HepG2 (cell line): ENCODE results near the gene ARHGAP19. TPM values are rescaled to one million over a fixed set of nuclear protein-coding genes. Genes with fewer than 3 reads are reported as not detected.

Experiments used
- ARID2 ChIP-seq: sonication (generic); formaldehyde crosslinking; IDR thresholded peaks from 2 replicates; pipeline ENCODE4 v1.8.1; 2022; ENCODE audit warnings: mild to moderate bottlenecking, missing genetic modification reagents, borderline replicate concordance
- ETV6 ChIP-seq: sonication (generic); formaldehyde crosslinking; conservative IDR thresholded peaks from 2 replicates; pipeline ENCODE4 v1.4.0; 2020; ENCODE audit warnings: missing genetic modification reagents
- GABPB1 ChIP-seq: IDR thresholded peaks from 2 replicates; pipeline ENCODE4 v1.6.1; 2016; ENCODE audit warnings: mild to moderate bottlenecking, missing genetic modification reagents, moderate library complexity, missing compliant biosample characterization
- HNF4A ChIP-seq: sonication (generic); formaldehyde crosslinking; IDR thresholded peaks from 2 replicates; pipeline ENCODE4 v1.4.0; 2020; ENCODE audit warnings: missing genetic modification reagents
- MED1 ChIP-seq: sonication (generic); formaldehyde crosslinking; IDR thresholded peaks from 2 replicates; pipeline ENCODE4 v1.4.0; 2020; ENCODE audit warnings: missing genetic modification reagents
- MTA1 ChIP-seq: sonication (generic); formaldehyde crosslinking; IDR thresholded peaks from 2 replicates; pipeline ENCODE4 v1.4.0; 2020; ENCODE audit warnings: missing genetic modification reagents, mild to moderate bottlenecking, borderline replicate concordance
- MTA3 ChIP-seq: sonication (generic); formaldehyde crosslinking; IDR thresholded peaks from 2 replicates; pipeline ENCODE4 v1.4.0; 2020; ENCODE audit warnings: missing genetic modification reagents
- MXI1 ChIP-seq: IDR thresholded peaks from 3 replicates; pipeline ENCODE4 v1.6.1; 2012; ENCODE audit warnings: low read depth, low read length, inconsistent platforms, borderline replicate concordance
- NFRKB ChIP-seq: fragments of 450-650 bp; IDR thresholded peaks from 2 replicates; pipeline ENCODE4 v1.6.1; 2017
- NR2F6 ChIP-seq, 2 experiments: IDR thresholded peaks; 2 replicates each; pipeline ENCODE4 v1.6.1; 2016; ENCODE audit warnings: antibody characterized with exemption in 1 of 2, mild to moderate bottlenecking in 1 of 2
- RFXAP ChIP-seq: sonication (generic); formaldehyde crosslinking; IDR thresholded peaks from 2 replicates; pipeline ENCODE4 v1.4.0; 2020; ENCODE audit warnings: missing genetic modification reagents, borderline replicate concordance
- ZNF292 ChIP-seq: sonication (generic); formaldehyde crosslinking; IDR thresholded peaks from 2 replicates; pipeline ENCODE4 v1.8.1; 2022; ENCODE audit warnings: mild to moderate bottlenecking, low read depth, missing genetic modification reagents, borderline replicate concordance
- ZNF709 ChIP-seq: sonication (generic); formaldehyde crosslinking; IDR thresholded peaks from 2 replicates; pipeline ENCODE4 v1.5.0; 2020; ENCODE audit warnings: mild to moderate bottlenecking, missing genetic modification reagents
- polyA plus RNA-seq, 8 experiments: library from polyadenylated mRNA; depleted of rRNA in 3 of 8; stranded (reverse) in 7 of 8; unstranded in 1 of 8; fragments of >200 nt; fragmentation: Illumina TruSeq in 4 of 8; extraction: Trizol in 4 of 8; gene quantifications; 2 replicates each; pipeline versions ENCODE4 v1.2.1 to v1.2.3, GENCODE V29; 2011 to 2016; ENCODE audit warnings: low read depth in 4 of 8, missing spikeins in 1 of 8, mixed read lengths in 1 of 8; ENCODE audit not compliant: insufficient read depth in 1 of 8
- total RNA-seq, 5 experiments: library from RNA; depleted of rRNA; stranded (reverse); fragments of >200 nt; fragmentation: Illumina TruSeq; extraction: Trizol; gene quantifications; 2 replicates each; pipeline ENCODE4 v1.2.3, GENCODE V29; 2016; ENCODE audit warnings: low read depth in 1 of 5
- TF ChIP-seq, protein P1 (sequence below): sonication (generic); formaldehyde crosslinking; IDR thresholded peaks from 2 replicates; pipeline ENCODE4 v1.4.0; 2020; ENCODE audit warnings: missing genetic modification reagents, borderline replicate concordance
- TF ChIP-seq, protein P2 (sequence below): conservative IDR thresholded peaks from 2 replicates; pipeline ENCODE4 v1.6.1; 2018; ENCODE audit warnings: missing genetic modification reagents
- TF ChIP-seq, protein P3 (sequence below): sonication (generic); formaldehyde crosslinking; IDR thresholded peaks from 2 replicates; pipeline ENCODE4 v1.4.0; 2020; ENCODE audit warnings: missing genetic modification reagents
- TF ChIP-seq, protein P4 (sequence below): sonication (generic); formaldehyde crosslinking; conservative IDR thresholded peaks from 2 replicates; pipeline ENCODE4 v1.8.0; 2022; ENCODE audit warnings: missing genetic modification reagents
- TF ChIP-seq, protein P5 (sequence below): sonication (generic); formaldehyde crosslinking; IDR thresholded peaks from 2 replicates; pipeline ENCODE4 v1.8.1; 2022; ENCODE audit warnings: low read depth, mild to moderate bottlenecking, missing genetic modification reagents

The ARHGAP19 gene
- total and polyA plus RNA-seq, 2 of the 13 experiments (the other 11 are each of a cell fraction or from before 2014, with no cell fraction given): 7.6 to 10.0 TPM

DNA sequence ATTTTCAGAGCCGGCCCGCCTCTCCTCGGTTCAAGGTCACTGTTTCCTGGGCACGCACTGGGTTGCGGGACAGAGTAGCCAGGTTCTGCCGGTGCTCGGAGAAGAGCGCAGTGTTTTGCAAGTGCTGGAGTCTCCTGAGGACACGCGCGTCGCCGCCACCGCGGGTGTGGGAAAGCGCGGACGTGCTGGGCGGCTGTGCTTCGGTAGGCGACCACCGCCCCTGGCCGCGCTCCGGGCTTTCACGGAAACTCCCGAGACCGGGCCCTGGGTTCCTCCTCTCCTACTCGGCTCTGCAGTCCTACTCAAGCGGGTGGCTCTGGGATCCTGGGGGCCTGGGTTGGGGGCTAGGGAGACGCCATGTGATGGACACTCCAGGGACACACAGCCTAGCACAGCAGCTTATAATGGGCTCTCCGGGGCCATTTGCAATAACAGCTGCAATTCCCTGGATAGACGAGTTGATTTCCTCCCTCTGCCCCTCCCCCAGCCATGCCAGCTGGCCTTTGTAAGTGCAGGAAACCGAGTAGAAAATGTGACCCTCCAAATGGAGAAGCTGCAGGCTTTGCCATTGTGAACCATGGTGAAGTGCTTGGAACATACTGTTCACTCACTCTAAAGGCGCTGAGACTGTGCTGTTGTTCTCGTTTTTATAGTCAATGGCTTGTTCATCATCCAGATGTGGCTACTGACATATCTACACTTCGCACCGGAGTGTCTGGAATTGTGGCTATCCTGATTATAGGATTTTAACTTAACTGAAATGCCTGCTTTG, 28.8 kb upstream of the ARHGAP19 start (continued):
- TF ChIP-seq, protein P1, sequence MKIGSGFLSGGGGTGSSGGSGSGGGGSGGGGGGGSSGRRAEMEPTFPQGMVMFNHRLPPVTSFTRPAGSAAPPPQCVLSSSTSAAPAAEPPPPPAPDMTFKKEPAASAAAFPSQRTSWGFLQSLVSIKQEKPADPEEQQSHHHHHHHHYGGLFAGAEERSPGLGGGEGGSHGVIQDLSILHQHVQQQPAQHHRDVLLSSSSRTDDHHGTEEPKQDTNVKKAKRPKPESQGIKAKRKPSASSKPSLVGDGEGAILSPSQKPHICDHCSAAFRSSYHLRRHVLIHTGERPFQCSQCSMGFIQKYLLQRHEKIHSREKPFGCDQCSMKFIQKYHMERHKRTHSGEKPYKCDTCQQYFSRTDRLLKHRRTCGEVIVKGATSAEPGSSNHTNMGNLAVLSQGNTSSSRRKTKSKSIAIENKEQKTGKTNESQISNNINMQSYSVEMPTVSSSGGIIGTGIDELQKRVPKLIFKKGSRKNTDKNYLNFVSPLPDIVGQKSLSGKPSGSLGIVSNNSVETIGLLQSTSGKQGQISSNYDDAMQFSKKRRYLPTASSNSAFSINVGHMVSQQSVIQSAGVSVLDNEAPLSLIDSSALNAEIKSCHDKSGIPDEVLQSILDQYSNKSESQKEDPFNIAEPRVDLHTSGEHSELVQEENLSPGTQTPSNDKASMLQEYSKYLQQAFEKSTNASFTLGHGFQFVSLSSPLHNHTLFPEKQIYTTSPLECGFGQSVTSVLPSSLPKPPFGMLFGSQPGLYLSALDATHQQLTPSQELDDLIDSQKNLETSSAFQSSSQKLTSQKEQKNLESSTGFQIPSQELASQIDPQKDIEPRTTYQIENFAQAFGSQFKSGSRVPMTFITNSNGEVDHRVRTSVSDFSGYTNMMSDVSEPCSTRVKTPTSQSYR: peak; percentile 17; the same call in 1 of the 2 replicates
- TF ChIP-seq NR2F6 (IDR thresholded peaks at IDR 0.05): no peak
- TF ChIP-seq NR2F6 (CRISPR knock-in tag; IDR thresholded peaks at IDR 0.05): 0 out of 2 replicates have a peak, but pooled peaks have one; percentile 30
- no peak for TF ChIP-seq ZNF292 (CRISPR knock-in tag)
- TF ChIP-seq GABPB1 (CRISPR knock-in tag): 0 out of 2 replicates have a peak, but pooled peaks have one; percentile 21
- TF ChIP-seq, protein P2, sequence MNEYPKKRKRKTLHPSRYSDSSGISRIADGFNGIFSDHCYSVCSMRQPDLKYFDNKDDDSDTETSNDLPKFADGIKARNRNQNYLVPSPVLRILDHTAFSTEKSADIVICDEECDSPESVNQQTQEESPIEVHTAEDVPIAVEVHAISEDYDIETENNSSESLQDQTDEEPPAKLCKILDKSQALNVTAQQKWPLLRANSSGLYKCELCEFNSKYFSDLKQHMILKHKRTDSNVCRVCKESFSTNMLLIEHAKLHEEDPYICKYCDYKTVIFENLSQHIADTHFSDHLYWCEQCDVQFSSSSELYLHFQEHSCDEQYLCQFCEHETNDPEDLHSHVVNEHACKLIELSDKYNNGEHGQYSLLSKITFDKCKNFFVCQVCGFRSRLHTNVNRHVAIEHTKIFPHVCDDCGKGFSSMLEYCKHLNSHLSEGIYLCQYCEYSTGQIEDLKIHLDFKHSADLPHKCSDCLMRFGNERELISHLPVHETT: no peak
- TF ChIP-seq, protein P3, sequence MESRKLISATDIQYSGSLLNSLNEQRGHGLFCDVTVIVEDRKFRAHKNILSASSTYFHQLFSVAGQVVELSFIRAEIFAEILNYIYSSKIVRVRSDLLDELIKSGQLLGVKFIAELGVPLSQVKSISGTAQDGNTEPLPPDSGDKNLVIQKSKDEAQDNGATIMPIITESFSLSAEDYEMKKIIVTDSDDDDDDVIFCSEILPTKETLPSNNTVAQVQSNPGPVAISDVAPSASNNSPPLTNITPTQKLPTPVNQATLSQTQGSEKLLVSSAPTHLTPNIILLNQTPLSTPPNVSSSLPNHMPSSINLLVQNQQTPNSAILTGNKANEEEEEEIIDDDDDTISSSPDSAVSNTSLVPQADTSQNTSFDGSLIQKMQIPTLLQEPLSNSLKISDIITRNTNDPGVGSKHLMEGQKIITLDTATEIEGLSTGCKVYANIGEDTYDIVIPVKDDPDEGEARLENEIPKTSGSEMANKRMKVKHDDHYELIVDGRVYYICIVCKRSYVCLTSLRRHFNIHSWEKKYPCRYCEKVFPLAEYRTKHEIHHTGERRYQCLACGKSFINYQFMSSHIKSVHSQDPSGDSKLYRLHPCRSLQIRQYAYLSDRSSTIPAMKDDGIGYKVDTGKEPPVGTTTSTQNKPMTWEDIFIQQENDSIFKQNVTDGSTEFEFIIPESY (CRISPR knock-in tag): peak; percentile 86
- TF ChIP-seq NFRKB: no peak
- TF ChIP-seq ARID2: no peak
- 0 out of 2 replicates have a peak, but pooled peaks have one; percentile 29 for TF ChIP-seq RFXAP (CRISPR knock-in tag)
- TF ChIP-seq MTA1: peak; percentile 46; the same call in 1 of the 2 replicates
- peak; percentile 39; the same call in 1 of the 2 replicates for TF ChIP-seq HNF4A (CRISPR knock-in tag)
- TF ChIP-seq, protein P4, sequence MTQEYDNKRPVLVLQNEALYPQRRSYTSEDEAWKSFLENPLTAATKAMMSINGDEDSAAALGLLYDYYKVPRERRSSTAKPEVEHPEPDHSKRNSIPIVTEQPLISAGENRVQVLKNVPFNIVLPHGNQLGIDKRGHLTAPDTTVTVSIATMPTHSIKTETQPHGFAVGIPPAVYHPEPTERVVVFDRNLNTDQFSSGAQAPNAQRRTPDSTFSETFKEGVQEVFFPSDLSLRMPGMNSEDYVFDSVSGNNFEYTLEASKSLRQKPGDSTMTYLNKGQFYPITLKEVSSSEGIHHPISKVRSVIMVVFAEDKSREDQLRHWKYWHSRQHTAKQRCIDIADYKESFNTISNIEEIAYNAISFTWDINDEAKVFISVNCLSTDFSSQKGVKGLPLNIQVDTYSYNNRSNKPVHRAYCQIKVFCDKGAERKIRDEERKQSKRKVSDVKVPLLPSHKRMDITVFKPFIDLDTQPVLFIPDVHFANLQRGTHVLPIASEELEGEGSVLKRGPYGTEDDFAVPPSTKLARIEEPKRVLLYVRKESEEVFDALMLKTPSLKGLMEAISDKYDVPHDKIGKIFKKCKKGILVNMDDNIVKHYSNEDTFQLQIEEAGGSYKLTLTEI: no peak
- TF ChIP-seq ZNF709 (CRISPR knock-in tag): 0 out of 2 replicates have a peak, but pooled peaks have one; percentile 0
- no peak for TF ChIP-seq MXI1
- TF ChIP-seq, protein P5, sequence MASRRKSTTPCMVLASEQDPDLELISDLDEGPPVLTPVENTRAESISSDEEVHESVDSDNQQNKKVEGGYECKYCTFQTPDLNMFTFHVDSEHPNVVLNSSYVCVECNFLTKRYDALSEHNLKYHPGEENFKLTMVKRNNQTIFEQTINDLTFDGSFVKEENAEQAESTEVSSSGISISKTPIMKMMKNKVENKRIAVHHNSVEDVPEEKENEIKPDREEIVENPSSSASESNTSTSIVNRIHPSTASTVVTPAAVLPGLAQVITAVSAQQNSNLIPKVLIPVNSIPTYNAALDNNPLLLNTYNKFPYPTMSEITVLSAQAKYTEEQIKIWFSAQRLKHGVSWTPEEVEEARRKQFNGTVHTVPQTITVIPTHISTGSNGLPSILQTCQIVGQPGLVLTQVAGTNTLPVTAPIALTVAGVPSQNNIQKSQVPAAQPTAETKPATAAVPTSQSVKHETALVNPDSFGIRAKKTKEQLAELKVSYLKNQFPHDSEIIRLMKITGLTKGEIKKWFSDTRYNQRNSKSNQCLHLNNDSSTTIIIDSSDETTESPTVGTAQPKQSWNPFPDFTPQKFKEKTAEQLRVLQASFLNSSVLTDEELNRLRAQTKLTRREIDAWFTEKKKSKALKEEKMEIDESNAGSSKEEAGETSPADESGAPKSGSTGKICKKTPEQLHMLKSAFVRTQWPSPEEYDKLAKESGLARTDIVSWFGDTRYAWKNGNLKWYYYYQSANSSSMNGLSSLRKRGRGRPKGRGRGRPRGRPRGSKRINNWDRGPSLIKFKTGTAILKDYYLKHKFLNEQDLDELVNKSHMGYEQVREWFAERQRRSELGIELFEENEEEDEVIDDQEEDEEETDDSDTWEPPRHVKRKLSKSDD (CRISPR knock-in tag): 0 out of 2 replicates have a peak, but pooled peaks have one; percentile 64
- no peak for TF ChIP-seq MTA3 (CRISPR knock-in tag)
- TF ChIP-seq ETV6 (CRISPR knock-in tag): no peak
- no peak for TF ChIP-seq MED1 (CRISPR knock-in tag)
